Daoy (cell line): ENCODE results near the gene STARD6. TPM values are rescaled to one million over a fixed set of nuclear protein-coding genes. Genes with fewer than 3 reads are reported as not detected.
"Not testable (repeated sequence)": the region's sequence is repeated elsewhere in the genome, so short reads cannot be mapped to it uniquely, and the experiment has no call there.

ENCODE experiments used
- DNase-seq: peaks from one replicate; pipeline ENCODE4 v3.0.0-alpha.2; 2015; ENCODE audit warnings: low read depth
- total RNA-seq: library from RNA; depleted of rRNA; stranded (reverse); fragments of >200 nt; shearing (Covaris generic); gene quantifications from 2 replicates; pipeline ENCODE4 v1.2.3, GENCODE V29; 2014; rRNA removed

STARD6 gene
- total RNA-seq = 0.11 TPM in 1 of 2 replicates, not detected in the other

- peak; percentile 93 for DNase-seq
Observed at GRCh38 chr18:54357660-54358494, at the start of gene STARD6, which contains the start of gene C18orf54. Gene STARD6, minus strand, starts transcription at chr18:54357858. Its CDS starts 3,285 bp downstream, at chr18:54354573. Gene C18orf54, plus strand, starts transcription at chr18:54357906. Its CDS starts 2,667 bp downstream, at chr18:54360573.

GRCh38 chr18:54405290-54405689 lies 47.6 kb upstream of the STARD6 start:
- DNase-seq = no peak

- no peak for DNase-seq
Observed at GRCh38 chr18:54396760-54397159, 39.1 kb upstream of the STARD6 start.

GRCh38 chr18:54393648-54394294 lies 36.1 kb upstream of the STARD6 start:
- no peak for DNase-seq

- peak; percentile 11 for DNase-seq
Observed at GRCh38 chr18:54392543-54393023, 34.9 kb upstream of the STARD6 start.

- no peak for DNase-seq
Observed at GRCh38 chr18:54390838-54391237, 33.2 kb upstream of the STARD6 start.

- DNase-seq = no peak
Observed at GRCh38 chr18:54389143-54389505, 31.5 kb upstream of the STARD6 start.

GRCh38 chr18:54388203-54389142 lies 30.8 kb upstream of the STARD6 start:
- DNase-seq = peak; percentile 81

- DNase-seq = peak; percentile 13
Observed at GRCh38 chr18:54387631-54388030, 30.0 kb upstream of the STARD6 start.

GRCh38 chr18:54386800-54387495 lies 29.3 kb upstream of the STARD6 start:
- DNase-seq = not testable (repeated sequence)

GRCh38 chr18:54386043-54386442 lies 28.4 kb upstream of the STARD6 start:
- DNase-seq = no peak

GRCh38 chr18:54382733-54383252 lies 25.1 kb upstream of the STARD6 start:
- no peak for DNase-seq

GRCh38 chr18:54382076-54382475 lies 24.4 kb upstream of the STARD6 start:
- no peak for DNase-seq

- DNase-seq = no peak
Observed at GRCh38 chr18:54381640-54382039, 24.0 kb upstream of the STARD6 start.

GRCh38 chr18:54378057-54378456 lies 20.4 kb upstream of the STARD6 start:
- no peak for DNase-seq

- DNase-seq = no peak
Observed at GRCh38 chr18:54360406-54360805, 2.7 kb upstream of the STARD6 start.

GRCh38 chr18:54359233-54359632 lies 1.6 kb upstream of the STARD6 start:
- no peak for DNase-seq

GRCh38 chr18:54358495-54359040 lies 910 bp upstream of the STARD6 start:
- DNase-seq = no peak

- no peak for DNase-seq
Observed at GRCh38 chr18:54357082-54357659, 487 bp downstream of the STARD6 start.

GRCh38 chr18:54351186-54351585 lies 6.5 kb downstream of the STARD6 start:
- no peak for DNase-seq
